GM23248 (cell line): ENCODE measurements around the gene TOM1. TPM values are rescaled to one million over a fixed set of nuclear protein-coding genes. Genes with fewer than 3 reads are reported as not detected.

ENCODE experiments used
- DNase-seq: peaks from one replicate; pipeline ENCODE4 v3.0.0-alpha.2; 2015
- H2AFZ ChIP-seq: fragments of 200-600 bp; sonication (generic); 2 replicates; pipeline ENCODE4 v1.6.1; 2016; ENCODE audit warnings: antibody characterized with exemption
- H3F3A ChIP-seq: fragments of 200-600 bp; sonication (generic); 2 replicates; pipeline ENCODE4 v1.6.1; 2016; ENCODE audit warnings: mild to moderate bottlenecking, antibody characterized with exemption, mixed run types; ENCODE audit not compliant: insufficient read depth
- H3K27ac ChIP-seq: fragments of 200-600 bp; sonication (generic); 2 replicates; pipeline ENCODE4 v1.5.1; 2016; ENCODE audit warnings: mild to moderate bottlenecking
- H3K27me3 ChIP-seq: fragments of 200-600 bp; sonication (generic); replicated peaks from 2 replicates; pipeline ENCODE4 v1.6.1; 2016; ENCODE audit warnings: mild to moderate bottlenecking; ENCODE audit not compliant: insufficient read depth
- H3K36me3 ChIP-seq: fragments of 200-600 bp; sonication (generic); 2 replicates; pipeline ENCODE4 v1.6.1; 2016; ENCODE audit warnings: low read depth, mild to moderate bottlenecking
- H3K4me1 ChIP-seq: fragments of 200-600 bp; sonication (generic); 2 replicates; pipeline ENCODE4 v1.6.1; 2016; ENCODE audit warnings: mild to moderate bottlenecking; ENCODE audit not compliant: insufficient read depth
- H3K4me2 ChIP-seq: fragments of 200-600 bp; sonication (generic); one replicate; pipeline ENCODE4 v1.6.1; 2016; ENCODE audit warnings: mild to moderate bottlenecking; ENCODE audit not compliant: unreplicated experiment
- H3K4me3 ChIP-seq: fragments of 200-600 bp; sonication (generic); 2 replicates; pipeline ENCODE4 v1.5.1; 2016; ENCODE audit warnings: mild to moderate bottlenecking
- H3K79me2 ChIP-seq: fragments of 200-600 bp; sonication (generic); 2 replicates; pipeline ENCODE4 v1.6.1; 2016; ENCODE audit warnings: mild to moderate bottlenecking; ENCODE audit not compliant: insufficient read depth
- H3K9ac ChIP-seq: fragments of 200-600 bp; sonication (generic); 2 replicates; pipeline ENCODE4 v1.6.1; 2016; ENCODE audit warnings: mild to moderate bottlenecking
- H3K9me2 ChIP-seq: fragments of 200-600 bp; sonication (generic); 2 replicates; pipeline ENCODE4 v1.6.1; 2016; ENCODE audit warnings: mixed run types, mild to moderate bottlenecking, moderate library complexity; ENCODE audit not compliant: insufficient read depth
- H3K9me3 ChIP-seq: fragments of 200-600 bp; sonication (generic); one replicate; pipeline ENCODE4 v1.6.1; 2017; ENCODE audit warnings: low read depth
- H4K20me1 ChIP-seq: fragments of 200-600 bp; sonication (generic); 2 replicates; pipeline ENCODE4 v1.6.0; 2016; ENCODE audit not compliant: insufficient read depth
- EZH2 ChIP-seq: fragments of 200-600 bp; sonication (generic); IDR thresholded peaks from 2 replicates; pipeline ENCODE4 v1.6.1; 2018; ENCODE audit warnings: antibody characterized with exemption, mild to moderate bottlenecking; ENCODE audit not compliant: insufficient read depth, poor library complexity, severe bottlenecking
- EZH2phosphoT487 ChIP-seq: fragments of 200-600 bp; sonication (generic); IDR thresholded peaks from 2 replicates; pipeline ENCODE4 v1.6.1; 2018; ENCODE audit warnings: antibody characterized with exemption, moderate library complexity, mild to moderate bottlenecking, low read depth; ENCODE audit not compliant: insufficient read depth
- WGBS, 2 experiments: methylation state at CpG; one replicate each; pipeline ENCODE4 v1.1.6; 2015 to 2017; ENCODE audit warnings: low lambda C conversion rate in 2 of 2, low coverage in 1 of 2; ENCODE audit errors: missing lambda C conversion rate in 2 of 2; 5-methylcytosine and 5-hydroxymethylcytosine counted together
- in situ Hi-C: fragments of 300-500 bp; cut with MboI; formaldehyde crosslinking; loops from 2 replicates; pipeline ENCODE4 v1.15.0; 2020
- polyA plus RNA-seq: library from polyadenylated mRNA; unstranded; fragments of >200 nt; fragmentation: Nextera tagmentation; extraction: Ambion mirVana; gene quantifications from 2 replicates; pipeline ENCODE4 v1.2.1, GENCODE V29; 2016
- total RNA-seq: library from RNA; depleted of rRNA; stranded (reverse); fragments of >200 nt; shearing (Covaris generic); gene quantifications from 2 replicates; pipeline ENCODE4 v1.2.3, GENCODE V29; 2014

Gene TOM1
- total and polyA plus RNA-seq, 2 experiments from 2014 or later, result 61.3 to 69.7 TPM

- Histone ChIP-seq H2AFZ (no peak overlapping the region), H3K36me3 (peaks cover 55% of the 10 kb centered on the region; the same call in 1 of the 2 replicates)
- in situ Hi-C loops, result no loop called here
Measured at GRCh38 chr22:35323305-35323704, 23.6 kb downstream of the TOM1 start.

GRCh38 chr22:35324067-35324466 lies 24.4 kb downstream of the TOM1 start:
- Histone ChIP-seq H3K9ac (no peak overlapping the region), H3K36me3 (peaks cover 56% of the 10 kb centered on the region; the same call in 1 of the 2 replicates), H3K4me3 (no peak overlapping the region), H3K4me1 (no peaks in the 10 kb centered on the region), H3K79me2 (no peaks in the 10 kb centered on the region), H3F3A (peaks cover 2% of the 10 kb centered on the region; the same call in 1 of the 2 replicates), H2AFZ (no peak overlapping the region), H3K4me2 (no peak overlapping the region), H3K27me3 (no peaks in the 10 kb centered on the region), H3K27ac (no peak overlapping the region), H4K20me1 (no peaks in the 10 kb centered on the region), H3K9me3 (no peaks in the 10 kb centered on the region), H3K9me2 (no peaks in the 10 kb centered on the region)
- WGBS, 2 experiments, result 67 to 74% methylated on average over 5 of the region's 5 CpGs
- in situ Hi-C loops, result no loop called here
- no peak for TF ChIP-seq EZH2phosphoT487
- no peak for TF ChIP-seq EZH2
- no peak for DNase-seq

More at GRCh38 chr22:35323305-35323704, 23.6 kb downstream of the TOM1 start:
- Histone ChIP-seq H3K4me2 (no peak overlapping the region), H3K27me3 (no peaks in the 10 kb centered on the region), H3F3A (no peaks in the 10 kb centered on the region), H3K9me3 (no peaks in the 10 kb centered on the region), H3K79me2 (0 out of 2 replicates have a peak, but pooled peaks cover 3% of the 10 kb centered on the region), H3K9me2 (no peaks in the 10 kb centered on the region), H3K9ac (no peak overlapping the region), H3K4me3 (no peak overlapping the region), H4K20me1 (no peaks in the 10 kb centered on the region), H3K4me1 (no peaks in the 10 kb centered on the region), H3K27ac (no peak overlapping the region)
- TF ChIP-seq EZH2phosphoT487, result no peak
- TF ChIP-seq EZH2, result no peak
- 97 to 99% methylated on average over 11 of the region's 11 CpGs for WGBS, 2 experiments
- no peak for DNase-seq

- H3K4me2 ChIP-seq, result no peak overlapping the region
- no peaks in the 10 kb centered on the region for H3K9me3 ChIP-seq
- H3K4me1 ChIP-seq, result peaks cover under 1% of the 10 kb centered on the region; the same call in 1 of the 2 replicates
- H3K79me2 ChIP-seq, result no peaks in the 10 kb centered on the region
- no peak for DNase-seq
- H3K36me3 ChIP-seq, result peaks cover 63% of the 10 kb centered on the region
- no peak overlapping the region for H3K27ac ChIP-seq
- in situ Hi-C loops, result no loop called here
- no peak overlapping the region for H3K9ac ChIP-seq
- no peak overlapping the region for H3K4me3 ChIP-seq
- H3F3A ChIP-seq, result peaks cover 9% of the 10 kb centered on the region
- H2AFZ ChIP-seq, result no peak overlapping the region
- TF ChIP-seq EZH2phosphoT487 (no peak), EZH2 (no peak)
- H3K27me3 ChIP-seq, result no peaks in the 10 kb centered on the region
- 82 to 89% methylated on average over 4 of the region's 4 CpGs for WGBS, 2 experiments
- no peaks in the 10 kb centered on the region for H3K9me2 ChIP-seq
- H4K20me1 ChIP-seq, result no peaks in the 10 kb centered on the region
Measured at GRCh38 chr22:35324762-35325161, 25.1 kb downstream of the TOM1 start.

- WGBS, 2 experiments, result 93 to 100% methylated on average over 5 of the region's 5 CpGs
- Histone ChIP-seq H3K9ac (no peak overlapping the region), H4K20me1 (no peaks in the 10 kb centered on the region), H3K9me2 (no peaks in the 10 kb centered on the region), H3K4me2 (no peak overlapping the region), H3K9me3 (no peaks in the 10 kb centered on the region), H3K4me1 (peaks cover 5% of the 10 kb centered on the region), H2AFZ (no peak overlapping the region), H3K4me3 (no peak overlapping the region), H3K36me3 (peaks cover 65% of the 10 kb centered on the region), H3F3A (peaks cover 11% of the 10 kb centered on the region), H3K27ac (no peak overlapping the region), H3K79me2 (no peaks in the 10 kb centered on the region), H3K27me3 (no peaks in the 10 kb centered on the region)
- TF ChIP-seq EZH2 (no peak), EZH2phosphoT487 (no peak)
- in situ Hi-C loops, result no loop called here
- no peak for DNase-seq
Measured at GRCh38 chr22:35325209-35325608, 25.5 kb downstream of the TOM1 start.

GRCh38 chr22:35326854-35327562 lies 27.3 kb downstream of the TOM1 start:
- Histone ChIP-seq H3K79me2 (no peaks in the 10 kb centered on the region), H3K4me2 (no peak overlapping the region), H3K9ac (no peak overlapping the region), H3F3A (peaks cover 11% of the 10 kb centered on the region), H2AFZ (no peak overlapping the region), H3K4me1 (peaks cover 12% of the 10 kb centered on the region), H3K36me3 (peaks cover 69% of the 10 kb centered on the region), H3K9me2 (no peaks in the 10 kb centered on the region), H4K20me1 (no peaks in the 10 kb centered on the region), H3K27me3 (no peaks in the 10 kb centered on the region), H3K4me3 (no peak overlapping the region), H3K27ac (no peak overlapping the region), H3K9me3 (no peaks in the 10 kb centered on the region)
- no peak for TF ChIP-seq EZH2phosphoT487
- no peak for TF ChIP-seq EZH2
- WGBS, 2 experiments, result 88 to 90% methylated on average over 17 of the region's 17 CpGs
- in situ Hi-C loops, result no loop called here
- DNase-seq, result no peak
